Mucosa of descending colon (tissue), 3 donors: ENCODE measurements around the gene KPNA1. TPM values are rescaled to one million over a fixed set of nuclear protein-coding genes. Genes with fewer than 3 reads are reported as not detected.

Experiments
- ATAC-seq: fragments of 200-7000 bp; cut with Tn5 transposase; one replicate; pipeline ENCODE4 v1.9.1; 2020; ENCODE audit warnings: mild to moderate bottlenecking, moderate library complexity
- DNase-seq, 3 donors: peaks; one replicate each; pipeline ENCODE4 v3.0.0-alpha.2; 2020
- H3K36me3 ChIP-seq: fragments of 200-600 bp; one replicate; pipeline ENCODE4 v1.8.0; 2021; ENCODE audit warnings: low read depth, mild to moderate bottlenecking
- H3K4me1 ChIP-seq: fragments of 200-600 bp; one replicate; pipeline ENCODE4 v1.8.0; 2021; ENCODE audit warnings: low read depth, mild to moderate bottlenecking
- H3K4me3 ChIP-seq: fragments of 200-600 bp; one replicate; pipeline ENCODE4 v1.8.0; 2021; ENCODE audit warnings: mild to moderate bottlenecking
- H3K9me3 ChIP-seq: fragments of 200-600 bp; one replicate; pipeline ENCODE4 v1.8.0; 2021; ENCODE audit warnings: mild to moderate bottlenecking
- CTCF ChIP-seq: fragments of 200-600 bp; IDR thresholded peaks from one replicate; pipeline ENCODE4 v1.8.0; 2022; ENCODE audit warnings: antibody characterized with exemption, mild to moderate bottlenecking
- intact Hi-C, 2 donors: fragments of 100-400 bp; cut with DNase I in 1 of 2; cut with micrococcal nuclease in 1 of 2; formaldehyde crosslinking; loops; one replicate each; pipeline versions ENCODE4 v1.11.0 to v1.11.1; 2022; cut with DNase I, micrococcal nuclease
- total RNA-seq, 3 donors: library from RNA; stranded (reverse); fragmentation: NEBNext Ultra II Directional in 2 of 3; extraction: Animal tissue kit (Norgen Biotek cat#: 25700) in 2 of 3; gene quantifications; one replicate each; pipeline versions ENCODE4 v1.2.1 to v1.2.4, GENCODE V29; 2021 to 2023
- donor health status: DM: no; HTN: no; CAD: no; lungs with moderate emphysema.
- donor health status: DM: no; HTN: no; CAD: no.
- donor health status: DM: no; HTN: yes; CAD: no.

Gene KPNA1
- total RNA-seq, 3 donors from 2014 or later = 43.3 to 80.2 (median 48.8) TPM

GRCh38 chr3:122387709-122388108 is 127.0 kb downstream of the KPNA1 start:
- intact Hi-C loops = no loop called here
- no peak overlapping the region for H3K4me3 ChIP-seq
- ATAC-seq = no peak

GRCh38 chr3:122383771-122384697 is 130.7 kb downstream of the KPNA1 start, which contains the start of gene FAM162A:
TSS of gene FAM162A (plus strand) at chr3:122384182. CDS start at chr3:122384266, 84 bp downstream.
- intact Hi-C loops = no loop called here
- Histone ChIP-seq H3K9me3 (no peaks in the 10 kb centered on the region), H3K36me3 (no peaks in the 10 kb centered on the region), H3K4me3 (peak within 1 kb of the TSS; percentile 56), H3K4me1 (peaks cover 22% of the 10 kb centered on the region)
- TF ChIP-seq CTCF = peak; percentile 55
- peak; percentile 96 for ATAC-seq
- DNase-seq = peak; percentile 96 to 98 (median 97)

More at GRCh38 chr3:122387709-122388108, 127.0 kb downstream of the KPNA1 start:
- DNase-seq = no peak
- TF ChIP-seq CTCF = no peak
- peaks cover 16% of the 10 kb centered on the region for H3K4me1 ChIP-seq
- no peaks in the 10 kb centered on the region for H3K9me3 ChIP-seq
- no peaks in the 10 kb centered on the region for H3K36me3 ChIP-seq

GRCh38 chr3:122382888-122383666 is 131.7 kb downstream of the KPNA1 start, which contains the start of gene MIX23:
TSS of gene MIX23 (minus strand) at chr3:122383231. CDS start at chr3:122383224, 7 bp downstream.
- peak within 1 kb of the TSS; percentile 56 for H3K4me3 ChIP-seq
- intact Hi-C loops = no loop called here
- peak; percentile 91 to 93 (median 91) for DNase-seq
- no peaks in the 10 kb centered on the region for H3K9me3 ChIP-seq
- no peak for TF ChIP-seq CTCF
- H3K36me3 ChIP-seq = no peaks in the 10 kb centered on the region
- peak; percentile 82 for ATAC-seq
- H3K4me1 ChIP-seq = peaks cover 22% of the 10 kb centered on the region

- TF ChIP-seq CTCF = no peak
- Histone ChIP-seq H3K36me3 (no peaks in the 10 kb centered on the region), H3K4me1 (peaks cover 7% of the 10 kb centered on the region), H3K9me3 (no peaks in the 10 kb centered on the region), H3K4me3 (no peak overlapping the region)
- intact Hi-C loops = no loop called here
- ATAC-seq = no peak
- no peak for DNase-seq
Observed at GRCh38 chr3:122377975-122378374, 136.8 kb downstream of the KPNA1 start.

GRCh38 chr3:122374034-122374433 is 140.7 kb downstream of the KPNA1 start:
- no peak overlapping the region for H3K4me3 ChIP-seq
- ATAC-seq (no peak), DNase-seq (no peak)
- intact Hi-C loops = no loop called here
- no peaks in the 10 kb centered on the region for H3K9me3 ChIP-seq
- H3K4me1 ChIP-seq = peaks cover 11% of the 10 kb centered on the region
- no peaks in the 10 kb centered on the region for H3K36me3 ChIP-seq
- no peak for TF ChIP-seq CTCF

Other genes starting within 250 kb of the KPNA1 start
- 1 to 10 TPM in 2 of 3 donors, under 1 TPM in 1; 0.96 to 1.8 (median 1.5) TPM for gene CSTA, start 189.7 kb downstream of the KPNA1 start, total RNA-seq
- gene MIX23, start 131.7 kb downstream of the KPNA1 start, total RNA-seq = 10 to 100 TPM; 27.5 to 37.7 (median 33.2) TPM
- gene FAM162A, start 130.8 kb downstream of the KPNA1 start, total RNA-seq = 100 to 1,000 TPM; 111 to 206 (median 152) TPM
- 1 to 10 TPM; 2.3 to 3.4 (median 3.2) TPM for gene WDR5B, start 98.9 kb downstream of the KPNA1 start, total RNA-seq
- 10 to 100 TPM; 32.2 to 51.1 (median 44.7) TPM for gene PARP9, start 49.4 kb upstream of the KPNA1 start, total RNA-seq
- gene DTX3L, start 49.4 kb upstream of the KPNA1 start, total RNA-seq = 10 to 100 TPM; 56.0 to 68.3 (median 59.9) TPM
- 1 to 10 TPM; 1.2 to 2.0 (median 1.4) TPM for gene PARP15, start 62.7 kb upstream of the KPNA1 start, total RNA-seq
- gene PARP14, start 165.9 kb upstream of the KPNA1 start, total RNA-seq = 10 to 100 TPM; 34.7 to 47.9 (median 43.8) TPM